Naive thymus-derived CD8-positive, alpha-beta T cell (primary cell): ENCODE data around the gene SNRPF. TPM values are rescaled to one million over a fixed set of nuclear protein-coding genes. Genes with fewer than 3 reads are reported as not detected.

Source experiments
- ATAC-seq, 2 donors: fragments of 150-1000 bp; cut with Tn5 transposase in 1 of 2; sonication (Bioruptor Pico), chemical (Tn5 transposase) in 1 of 2; 1 replicate in 1 of 2; 2 replicates in 1 of 2; pipeline ENCODE4 v1.10.0; 2021; ENCODE audit warnings: mild to moderate bottlenecking in 2 of 2, moderate library complexity in 2 of 2
- POLR2A ChIA-PET: fragments of 350-600 bp; sonication (Branson Sonifier 250); formaldehyde crosslinking; loops from one replicate; lab custom pipeline; 2021; ENCODE audit warnings: antibody characterized with exemption; lab: Charles Lee
- DNase-seq, 10 donors: peaks; one replicate each; pipeline versions ENCODE4 v3.0.0 to v3.0.0-alpha.2; 2020 to 2022
- H3K27ac Mint-ChIP-seq, 10 donors: one replicate each; pipeline ENCODE4 v1.8.0; 2020 to 2022; ENCODE audit warnings: mild to moderate bottlenecking in 10 of 10, mixed read lengths in 10 of 10, moderate library complexity in 4 of 10, inconsistent platforms in 1 of 10
- H3K27me3 Mint-ChIP-seq, 5 donors: one replicate each; pipeline ENCODE4 v1.8.0; 2021 to 2022; ENCODE audit warnings: mixed read lengths in 5 of 5
- H3K36me3 Mint-ChIP-seq, 3 donors: one replicate each; pipeline ENCODE4 v1.8.0; 2020 to 2022; ENCODE audit warnings: mixed read lengths in 3 of 3, mild to moderate bottlenecking in 2 of 3, inconsistent platforms in 1 of 3
- H3K4me1 Mint-ChIP-seq, 4 donors: one replicate each; pipeline ENCODE4 v1.8.0; 2021 to 2022; ENCODE audit warnings: mixed read lengths in 4 of 4
- H3K4me3 Mint-ChIP-seq, 10 donors: one replicate each; pipeline ENCODE4 v1.8.0; 2020 to 2022; ENCODE audit warnings: mild to moderate bottlenecking in 10 of 10, mixed read lengths in 10 of 10, moderate library complexity in 6 of 10, inconsistent platforms in 1 of 10
- H3K9me3 Mint-ChIP-seq, 9 donors: one replicate each; pipeline ENCODE4 v1.8.0; 2020 to 2022; ENCODE audit warnings: mixed read lengths in 9 of 9, mild to moderate bottlenecking in 3 of 9, inconsistent platforms in 1 of 9, moderate library complexity in 1 of 9
- polyA plus RNA-seq, 3 donors: library from polyadenylated mRNA; unstranded; fragments of 300-500 nt; fragmentation: Illumina TruSeq; gene quantifications; one replicate each; pipeline ENCODE4 v1.2.3, GENCODE V29; 2021
- total RNA-seq, 8 experiments: library from RNA in 2 of 8; stranded (reverse) in 2 of 8; gene quantifications; one replicate each; pipeline ENCODE4 v1.2.3 and lab custom pipeline; 2021 to 2026

The SNRPF gene
- total and polyA plus RNA-seq, 5 experiments from 2014 or later: 26.5 to 62.3 (median 47.8) TPM

DNA sequence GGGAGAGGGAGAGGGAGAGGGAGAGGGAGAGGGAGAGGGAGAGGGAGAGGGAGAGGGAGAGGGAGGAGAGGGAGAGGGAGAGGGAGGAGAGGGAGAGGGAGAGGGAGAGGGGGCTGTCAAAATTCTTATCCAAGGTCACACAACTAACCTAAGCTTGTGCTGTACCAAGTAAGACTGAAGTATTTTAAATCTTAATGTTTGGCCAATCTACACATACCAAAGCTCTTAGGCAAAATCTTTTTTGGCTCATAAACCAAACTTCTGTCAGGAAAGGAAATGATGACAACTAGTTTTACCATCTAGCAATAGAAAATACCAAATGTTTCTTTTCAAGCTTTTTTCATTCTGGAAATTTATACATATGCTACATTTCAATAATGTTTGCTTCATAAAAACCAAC is 49.8 kb downstream of the SNRPF start:
- Mint-ChIP-seq H3K27ac (no peak overlapping the region), H3K27me3 (peaks cover 0 to 22% (median 10%) of the 10 kb centered on the region in 5 donors), H3K4me1 (no peaks in the 10 kb centered on the region), H3K36me3 (peaks cover 0 to 3% (median 0%) of the 10 kb centered on the region in 3 donors), H3K4me3 (no peak overlapping the region), H3K9me3 (peaks cover 0 to 3% (median 2%) of the 10 kb centered on the region in 9 donors)
- POLR2A ChIA-PET: no interaction called here
- DNase-seq: no peak
- ATAC-seq: no peak

DNA sequence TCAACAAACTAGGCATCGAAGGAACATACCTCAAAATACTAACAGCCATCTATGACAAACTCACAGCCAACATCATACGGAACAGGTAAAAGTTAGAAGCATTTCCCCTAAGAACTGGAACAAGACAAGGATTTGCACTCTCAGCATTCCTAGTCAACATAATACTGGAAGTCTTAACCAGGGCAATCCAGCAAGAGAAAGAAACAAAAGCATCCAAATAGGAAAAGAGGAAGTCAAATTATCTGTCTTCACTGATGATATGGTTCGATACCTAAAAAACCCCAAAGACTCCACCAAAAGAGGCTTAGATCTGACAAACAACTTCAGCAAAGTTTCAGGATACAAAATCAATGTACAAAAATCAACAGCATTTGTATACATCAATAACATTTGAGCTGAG is 51.1 kb downstream of the SNRPF start:
- Mint-ChIP-seq H3K4me1 (no peaks in the 10 kb centered on the region), H3K4me3 (no peak overlapping the region), H3K27ac (no peak overlapping the region), H3K9me3 (no peaks in the 10 kb centered on the region), H3K36me3 (no peaks in the 10 kb centered on the region), H3K27me3 (peaks cover 0 to 18% (median 7%) of the 10 kb centered on the region in 5 donors)
- ATAC-seq: no peak
- POLR2A ChIA-PET: no interaction called here
- no peak for DNase-seq

Other genes with a start within 250 kb of the SNRPF start
- gene NTN4, start 68.2 kb upstream of the SNRPF start, total RNA-seq: not detected
- not detected for gene NTN4, start 68.2 kb upstream of the SNRPF start, polyA plus RNA-seq
- under 1 TPM; 0.39 to 0.88 TPM for gene CCDC38, start 83.7 kb downstream of the SNRPF start, total RNA-seq
- gene CCDC38, start 83.7 kb downstream of the SNRPF start, polyA plus RNA-seq: not detected
- gene AMDHD1, start 84.4 kb downstream of the SNRPF start, total RNA-seq: 1 to 10 TPM; 2.0 to 2.2 TPM
- 1 to 10 TPM in 1 of 3 donors, under 1 TPM in 2; 0.27 to 1.2 (median 0.44) TPM for gene AMDHD1, start 84.4 kb downstream of the SNRPF start, polyA plus RNA-seq
- gene HAL, start 137.4 kb downstream of the SNRPF start, total RNA-seq: 1 to 10 TPM; 1.3 to 3.0 TPM
- not detected for gene HAL, start 137.4 kb downstream of the SNRPF start, polyA plus RNA-seq
- 10 to 100 TPM; 62.0 to 66.8 TPM for gene LTA4H, start 176.6 kb downstream of the SNRPF start, total RNA-seq
- 10 to 100 TPM; 68.6 to 80.9 (median 75.0) TPM for gene LTA4H, start 176.6 kb downstream of the SNRPF start, polyA plus RNA-seq